NK-92 (cell line): ENCODE measurements around the gene NLRC4.
"Not testable (repeated sequence)": the region's sequence is repeated elsewhere in the genome, so short reads cannot be mapped to it uniquely, and the experiment has no call there.

Experiments
- DNase-seq: peaks from one replicate; lab custom pipeline; 2025; ENCODE audit not compliant: unreplicated experiment; lab: John Stamatoyannopoulos, UW

The NLRC4 gene

GRCh38 chr2:32249731-32250236 lies 14.9 kb downstream of the NLRC4 start:
- no peak for DNase-seq

GRCh38 chr2:32248299-32248698 lies 16.4 kb downstream of the NLRC4 start:
- DNase-seq = no peak

DNA sequence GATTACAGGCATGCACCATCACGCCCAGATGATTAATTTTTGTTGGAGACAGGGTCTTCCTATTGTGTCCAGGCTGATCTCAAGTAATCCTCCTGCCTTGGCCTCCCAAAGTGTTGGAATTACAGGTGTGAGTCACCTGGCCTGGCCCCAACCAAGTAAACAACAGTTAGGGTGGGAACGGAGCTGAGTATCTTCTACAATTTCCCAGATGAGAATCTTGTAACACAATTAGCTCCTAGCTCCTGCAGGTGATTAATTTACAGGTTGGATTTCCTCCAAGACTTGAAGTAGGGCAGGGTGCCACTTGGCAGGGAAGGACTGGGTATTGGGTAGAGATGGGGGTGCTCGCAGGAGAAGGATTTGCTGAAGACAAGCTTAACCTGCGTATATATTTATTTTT lies 17.8 kb downstream of the NLRC4 start:
- DNase-seq = no peak

- no peak for DNase-seq
These were observed 22.4 kb downstream of the NLRC4 start for GRCh38 chr2:32242331-32242730.

- DNase-seq = no peak
These were observed 26.7 kb downstream of the NLRC4 start for GRCh38 chr2:32237996-32238395.

DNA sequence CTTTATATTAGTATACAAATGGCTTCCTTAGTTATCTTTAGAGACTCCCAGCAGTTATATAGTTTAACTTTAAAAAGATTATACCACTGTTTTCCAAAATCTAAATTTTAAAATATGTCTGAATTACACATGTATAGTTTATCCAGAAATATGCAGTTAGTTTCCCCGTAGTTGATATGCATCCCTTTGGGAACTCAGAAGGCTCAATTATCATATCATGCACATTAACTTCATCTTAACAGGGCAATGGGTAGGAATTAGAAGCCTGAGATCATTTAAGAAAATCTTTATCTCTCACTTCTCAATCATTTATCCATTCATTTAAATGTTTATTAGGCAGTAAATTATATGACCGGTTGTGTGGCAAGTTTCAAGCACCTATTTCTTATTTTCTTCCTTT lies 27.2 kb downstream of the NLRC4 start:
- no peak for DNase-seq

GRCh38 chr2:32235315-32235714 lies 29.4 kb downstream of the NLRC4 start:
- no peak for DNase-seq

- DNase-seq = no peak
These were observed 32.7 kb downstream of the NLRC4 start for GRCh38 chr2:32231959-32232358.

- no peak for DNase-seq
These were observed 35.1 kb downstream of the NLRC4 start for GRCh38 chr2:32229635-32230034.

- DNase-seq = no peak
These were observed 36.5 kb downstream of the NLRC4 start for GRCh38 chr2:32228181-32228580.

DNA sequence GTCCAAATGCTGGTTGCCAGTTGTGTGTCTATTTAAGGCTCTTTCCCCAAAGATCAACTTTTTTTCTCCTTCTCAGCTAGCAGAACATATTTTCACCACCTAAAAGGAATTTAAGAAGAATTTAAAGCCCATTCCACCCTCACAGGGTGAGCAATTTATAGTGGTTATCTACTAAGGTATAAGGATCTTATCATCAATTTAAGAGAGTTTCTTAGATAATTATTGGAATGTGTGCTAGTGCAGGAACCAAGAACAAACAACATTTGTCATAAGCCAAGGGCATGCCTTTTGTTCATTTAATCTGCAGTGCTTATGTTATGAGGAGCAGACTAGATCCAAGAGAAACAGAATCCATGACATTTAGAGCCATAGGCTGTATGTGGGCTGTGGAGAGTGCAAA lies 37.2 kb downstream of the NLRC4 start:
- DNase-seq = no peak

GRCh38 chr2:32222966-32223365 lies 41.7 kb downstream of the NLRC4 start:
- DNase-seq = no peak

DNA sequence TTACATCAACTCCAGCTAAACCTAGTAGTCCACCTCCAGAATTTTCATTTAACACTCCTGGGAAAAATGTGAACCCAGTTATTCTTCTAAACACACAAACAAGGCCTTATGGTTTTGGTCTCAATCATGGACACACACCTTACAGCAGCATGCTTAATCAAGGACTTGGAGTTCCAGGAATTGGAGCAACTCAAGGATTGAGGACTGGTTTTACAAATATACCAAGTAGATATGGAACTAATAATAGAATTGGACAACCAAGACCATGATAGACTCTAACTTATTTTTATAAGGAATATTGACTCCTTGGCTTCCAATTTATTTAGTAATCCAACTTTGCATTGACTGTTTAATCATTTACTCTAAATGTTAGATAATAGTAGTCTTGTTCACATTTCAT lies 44.2 kb downstream of the NLRC4 start:
- DNase-seq = no peak

DNA sequence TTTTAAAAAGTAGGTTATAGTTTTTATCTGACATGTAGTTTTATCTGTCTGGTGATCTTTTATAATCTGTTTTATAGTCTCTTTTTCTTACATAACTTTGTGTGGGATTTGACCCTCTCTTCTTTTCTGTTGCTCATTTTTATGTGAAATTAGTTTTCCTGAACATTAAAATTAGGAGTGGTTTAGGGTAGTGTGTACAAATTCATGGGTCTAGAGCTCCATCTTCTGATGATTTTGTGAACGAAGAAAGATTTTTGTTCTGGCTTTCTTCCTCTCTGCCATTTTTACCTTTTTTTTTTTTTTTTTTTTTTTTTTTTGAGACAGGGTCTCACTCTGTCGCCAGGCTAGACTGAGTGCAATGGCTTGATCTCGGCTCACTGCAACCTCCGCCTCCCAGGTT lies 52.4 kb downstream of the NLRC4 start:
- no peak for DNase-seq

- DNase-seq = no peak
These were observed 53.8 kb downstream of the NLRC4 start for GRCh38 chr2:32210767-32211408.

GRCh38 chr2:32203428-32203827 lies 61.3 kb downstream of the NLRC4 start:
- not testable (repeated sequence) for DNase-seq

GRCh38 chr2:32200814-32201213 lies 63.9 kb downstream of the NLRC4 start:
- DNase-seq = no peak

DNA sequence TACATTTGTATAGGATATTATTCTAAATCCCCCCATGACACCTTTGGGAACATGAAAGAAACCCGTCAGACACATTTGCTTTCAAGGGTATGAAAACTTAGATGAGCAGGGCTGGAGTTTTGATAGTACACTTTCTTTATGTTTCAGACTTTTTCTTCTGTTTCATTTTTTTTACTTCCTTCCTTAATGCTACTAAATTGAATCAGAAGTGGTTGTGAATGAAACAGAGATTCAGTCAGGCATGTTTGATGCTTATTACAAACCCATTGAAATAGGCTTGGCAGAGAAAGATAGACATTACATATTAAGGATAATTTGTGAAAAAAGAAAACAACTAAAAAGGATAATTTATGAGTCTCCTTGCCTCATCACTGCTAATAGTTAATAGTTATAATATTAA lies 72.3 kb downstream of the NLRC4 start:
- no peak for DNase-seq

- DNase-seq = no peak
These were observed 75.7 kb downstream of the NLRC4 start for GRCh38 chr2:32189011-32189410.

DNA sequence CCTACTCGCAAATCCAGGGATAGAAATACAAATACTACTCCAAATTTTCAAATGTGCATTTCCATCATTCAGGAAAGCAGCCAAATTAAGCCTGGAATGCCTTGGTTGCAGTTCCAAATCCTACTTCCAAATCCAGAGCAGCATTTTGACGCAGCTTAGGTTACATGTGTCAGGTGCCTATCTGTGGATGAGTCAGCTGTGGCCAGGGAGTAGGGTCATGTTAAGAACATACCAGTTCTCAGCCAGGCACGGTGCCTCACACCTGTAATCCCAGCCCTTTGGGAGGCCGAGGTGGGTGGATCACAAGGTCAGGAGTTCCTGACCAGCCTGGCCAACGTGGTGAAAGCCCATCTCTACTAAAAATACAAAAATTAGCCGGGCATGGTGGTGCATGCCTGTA lies 82.0 kb downstream of the NLRC4 start:
- no peak for DNase-seq
